Kidney glomerular epithelial cell (primary cell): ENCODE data around the gene GYG1.
A peak's percentile ranks its signal among the peaks of the same experiment; 100 is the strongest.

ENCODE experiments used
- DNase-seq: peaks from one replicate; lab custom pipeline; 2025; lab: John Stamatoyannopoulos, UW

GYG1 gene

DNA sequence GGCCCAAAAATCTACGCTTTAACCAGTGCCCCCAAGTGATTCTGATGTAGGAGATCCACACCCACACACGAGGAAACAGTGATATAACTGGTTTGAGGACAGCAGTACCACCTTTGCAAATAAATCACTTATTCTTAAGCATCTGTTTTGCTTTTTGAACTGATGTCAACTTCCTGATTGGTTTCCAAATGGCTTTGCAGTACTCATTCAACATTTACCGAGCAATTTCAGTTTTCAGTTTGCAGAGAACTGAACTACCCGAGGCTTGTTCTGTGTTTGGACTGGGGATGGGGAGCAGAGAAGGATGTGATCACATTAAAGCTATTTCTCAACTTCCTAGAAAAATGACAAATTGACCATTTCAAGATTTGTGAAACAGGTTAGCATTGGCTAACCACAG, 1.1 kb upstream of the GYG1 start:
- DNase-seq, result no peak

- DNase-seq, result no peak
Measured at GRCh38 chr3:148992027-148992634, 791 bp downstream of the GYG1 start.

DNA sequence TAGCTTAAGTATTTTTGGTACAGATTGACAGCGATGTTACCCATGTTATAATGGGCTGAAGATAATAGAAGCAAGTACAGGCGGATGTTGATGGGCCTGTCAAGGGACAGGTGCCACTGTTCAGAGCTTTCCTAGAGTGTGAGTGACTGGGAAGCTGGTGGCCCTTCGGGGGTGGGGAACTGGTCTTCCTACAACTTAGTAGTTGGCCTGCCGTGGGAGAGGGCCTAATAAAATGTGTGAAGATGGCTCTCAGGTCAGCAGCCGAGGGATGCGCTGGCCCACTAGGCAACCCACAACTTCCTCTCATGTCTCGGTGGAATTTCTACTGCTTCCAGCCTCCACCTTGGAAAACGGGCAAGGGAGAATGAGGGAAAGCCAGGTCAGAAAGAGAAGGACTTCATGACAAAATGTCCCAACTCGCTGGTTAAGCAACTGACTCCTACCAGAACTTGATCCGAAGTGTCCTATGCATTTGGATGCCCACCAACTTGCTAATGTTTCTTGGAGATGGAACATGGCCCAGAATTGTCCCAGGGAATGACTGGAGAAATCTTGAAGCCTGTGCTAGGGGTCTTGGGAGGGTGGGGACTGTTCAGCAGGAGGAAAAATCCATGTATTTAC, 1.4 kb downstream of the GYG1 start:
- no peak for DNase-seq

DNA sequence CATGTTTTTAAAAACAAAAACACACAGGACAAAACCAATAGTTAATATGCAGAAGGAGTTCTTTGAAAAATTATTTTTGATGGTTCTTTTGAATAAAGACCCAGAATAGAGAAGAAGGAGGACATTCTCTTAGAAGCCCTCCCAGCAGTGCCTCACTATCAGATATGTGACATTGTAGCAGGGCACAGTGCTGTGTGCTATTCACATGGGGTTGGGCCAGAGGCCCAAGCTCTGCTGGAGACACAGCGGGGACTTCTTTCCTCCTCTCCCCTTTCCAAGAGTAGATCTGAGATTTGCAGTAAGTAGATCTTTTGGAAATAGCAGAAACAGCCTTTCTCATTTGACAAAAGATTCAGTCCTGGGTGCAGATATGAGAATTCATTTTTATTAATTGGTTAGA, 6.3 kb downstream of the GYG1 start:
- no peak for DNase-seq

DNA sequence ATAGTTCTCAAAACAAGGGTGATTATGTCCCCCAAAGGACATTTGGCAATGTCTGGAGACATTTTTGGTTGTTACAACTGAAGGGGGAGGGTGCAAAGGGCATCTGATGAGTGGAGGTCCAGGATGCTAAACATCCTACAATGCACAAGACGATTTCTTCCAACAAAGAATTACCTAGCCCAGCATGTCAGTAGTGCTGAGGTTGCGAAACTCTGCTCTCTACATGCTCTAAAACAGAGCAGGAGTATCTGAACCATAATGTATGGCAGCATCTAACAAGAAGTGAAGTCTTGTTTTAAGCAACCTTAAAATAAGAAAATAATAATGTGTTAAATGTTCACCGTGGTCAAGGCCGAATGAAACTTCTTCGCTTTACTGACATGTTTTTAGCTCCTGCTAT, 7.0 kb downstream of the GYG1 start:
- no peak for DNase-seq

DNA sequence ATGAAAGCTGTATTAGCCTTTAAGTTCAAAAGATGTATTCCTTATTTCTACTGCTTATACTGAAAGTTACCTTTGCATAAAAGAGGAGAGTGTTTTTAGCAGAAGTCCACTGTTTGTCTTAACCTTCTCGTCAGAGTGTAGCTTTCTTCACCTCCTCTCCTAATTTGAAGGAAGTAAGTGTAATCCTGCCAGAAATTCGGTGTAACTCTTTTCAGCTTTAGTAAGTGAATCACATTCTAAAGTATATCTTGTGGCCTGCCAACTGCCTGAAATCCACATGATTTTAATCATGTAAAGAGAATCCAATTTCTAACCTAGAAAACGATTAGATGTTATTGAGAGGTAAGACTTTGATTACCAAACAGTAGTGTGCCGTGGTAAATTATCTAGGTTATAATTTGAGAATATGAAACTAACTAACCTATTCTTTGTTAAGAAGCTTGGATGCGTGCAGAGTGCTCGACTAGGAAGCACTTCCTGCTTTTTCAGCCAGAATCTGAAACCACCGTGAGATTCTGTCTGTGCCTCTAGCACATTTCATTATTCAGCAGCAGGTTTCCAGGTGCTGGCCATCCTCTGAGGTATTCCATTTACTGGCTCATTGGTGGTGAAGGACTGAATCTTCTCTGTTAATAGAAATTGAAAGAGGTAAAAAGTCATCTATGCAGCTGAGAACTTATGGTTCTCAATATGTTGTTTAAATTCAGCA, 7.5 kb downstream of the GYG1 start:
- DNase-seq, result no peak

- no peak for DNase-seq
Measured at GRCh38 chr3:148999806-149000205, 8.5 kb downstream of the GYG1 start.

DNA sequence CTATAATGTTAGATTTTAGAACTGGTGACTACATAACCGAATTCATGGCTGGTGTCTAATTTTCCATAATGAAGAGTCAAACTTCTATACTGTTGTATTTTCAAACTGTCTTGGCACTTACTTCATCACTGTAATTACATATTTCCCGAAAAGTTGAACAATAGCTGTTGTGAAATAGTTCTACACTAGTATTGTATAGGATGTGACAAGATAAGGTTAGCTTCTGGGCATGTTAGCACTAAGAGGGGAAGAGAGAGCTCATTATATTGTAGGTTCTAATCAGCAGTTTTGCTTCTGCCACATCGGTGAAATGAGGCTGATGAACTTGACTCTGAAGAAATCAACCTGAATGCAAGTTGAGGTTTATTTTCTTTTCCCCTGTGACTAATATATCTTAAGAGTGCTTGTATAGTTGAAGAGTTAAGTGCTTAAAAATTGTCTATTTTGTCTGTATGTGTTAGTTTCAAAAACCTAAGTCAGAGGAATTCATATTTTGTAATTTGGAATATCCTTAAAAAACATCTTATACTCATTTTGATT, 8.9 kb downstream of the GYG1 start:
- DNase-seq, result no peak

GRCh38 chr3:149001727-149002126, 10.4 kb downstream of the GYG1 start:
- no peak for DNase-seq

GRCh38 chr3:149003653-149004305, 12.4 kb downstream of the GYG1 start:
- no peak for DNase-seq

- peak; percentile 33 for DNase-seq
Measured at GRCh38 chr3:149004622-149005021, 13.3 kb downstream of the GYG1 start.

GRCh38 chr3:149005416-149005815, 14.1 kb downstream of the GYG1 start:
- DNase-seq, result no peak

DNA sequence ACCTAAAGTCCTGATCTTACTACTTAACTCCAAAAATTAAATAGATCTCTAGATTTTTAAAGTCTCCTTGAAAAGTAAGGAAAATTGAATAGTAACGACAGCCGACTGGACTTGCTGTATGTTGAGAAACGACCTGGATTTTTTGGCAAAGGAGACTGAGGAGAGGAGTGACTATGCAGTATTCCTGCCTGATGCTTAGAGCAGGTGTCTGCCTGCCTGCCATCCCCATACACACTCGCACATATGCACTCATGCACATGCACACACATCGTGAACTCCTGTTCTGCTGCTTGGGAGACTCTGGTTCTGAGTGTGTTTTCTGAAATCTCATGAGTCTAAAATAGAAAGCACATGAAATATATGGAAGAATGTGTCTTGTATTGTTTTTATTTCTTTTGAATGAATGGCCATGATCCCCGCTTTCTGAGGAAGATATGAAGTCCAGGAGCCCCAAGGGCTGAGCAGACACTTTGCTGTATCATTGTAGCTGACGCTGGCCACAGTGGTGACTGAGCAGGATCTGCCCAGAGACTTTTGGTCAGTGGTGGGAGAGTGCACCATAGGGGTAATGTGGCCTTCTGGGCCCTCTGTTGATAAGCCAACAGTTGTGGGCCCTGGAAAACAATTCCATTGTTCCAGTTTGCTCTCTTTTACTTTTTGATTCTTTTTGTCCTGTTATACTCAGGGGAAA, 16.4 kb downstream of the GYG1 start:
- DNase-seq, result no peak

GRCh38 chr3:149009732-149010131, 18.4 kb downstream of the GYG1 start:
- no peak for DNase-seq

DNA sequence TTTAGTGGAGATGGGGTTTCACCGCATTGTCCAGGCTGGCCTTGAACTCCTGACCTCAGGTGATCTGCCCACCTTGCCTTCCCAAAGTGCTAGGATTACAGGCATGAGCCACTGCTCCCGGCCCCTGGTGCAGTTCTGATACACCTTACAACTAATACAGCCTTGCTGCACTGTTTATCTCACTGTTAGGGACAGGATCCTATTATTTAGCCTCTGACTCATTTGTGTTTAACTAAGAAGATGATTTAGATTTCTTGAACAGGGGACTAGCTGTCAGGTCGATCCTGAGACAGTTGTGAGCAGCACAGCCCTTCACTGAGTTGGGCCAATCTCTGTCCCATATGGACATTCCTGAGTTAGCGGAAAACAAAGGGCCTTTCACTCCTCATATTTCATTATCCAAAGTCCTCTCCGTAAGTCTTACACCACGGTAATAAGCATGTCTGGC, 19.2 kb downstream of the GYG1 start:
- no peak for DNase-seq

DNA sequence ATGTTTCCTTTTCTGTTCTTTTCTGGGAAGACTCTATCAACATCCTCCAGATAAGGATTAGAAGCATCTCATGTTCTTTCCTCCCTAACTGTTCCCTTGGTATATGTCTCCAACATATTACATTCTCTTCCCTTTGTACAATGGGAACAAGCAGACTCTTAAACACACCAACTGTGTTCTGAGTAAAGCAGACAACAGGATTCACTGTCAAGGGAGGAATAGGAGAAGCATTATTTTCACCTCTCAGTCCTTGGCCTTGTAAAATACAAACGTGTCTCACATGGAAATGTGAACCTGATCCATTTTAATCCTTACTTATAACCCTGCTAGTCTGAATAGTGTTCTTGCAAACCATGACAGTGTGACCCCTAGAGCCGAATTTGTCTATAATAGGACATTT, 19.6 kb downstream of the GYG1 start:
- DNase-seq, result no peak

DNA sequence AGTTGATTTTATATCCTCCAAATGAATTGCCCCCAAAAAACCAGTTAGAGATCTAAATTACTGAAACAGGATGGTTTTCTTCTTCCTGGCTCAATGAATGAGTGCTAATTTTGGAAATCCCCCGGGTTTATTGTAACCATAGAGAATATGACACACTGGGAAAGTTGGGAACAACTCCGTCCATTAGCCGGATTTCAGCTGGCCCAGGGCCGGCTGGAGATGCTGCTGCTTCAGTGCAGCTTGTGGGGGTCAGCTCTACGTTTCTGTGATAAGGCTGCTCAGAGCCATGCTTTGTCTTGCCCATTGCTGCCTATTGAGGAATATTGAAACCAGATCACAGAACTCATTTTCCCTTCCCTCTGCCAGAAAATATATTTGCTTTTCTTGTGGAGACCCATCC, 20.3 kb downstream of the GYG1 start:
- DNase-seq, result no peak

DNA sequence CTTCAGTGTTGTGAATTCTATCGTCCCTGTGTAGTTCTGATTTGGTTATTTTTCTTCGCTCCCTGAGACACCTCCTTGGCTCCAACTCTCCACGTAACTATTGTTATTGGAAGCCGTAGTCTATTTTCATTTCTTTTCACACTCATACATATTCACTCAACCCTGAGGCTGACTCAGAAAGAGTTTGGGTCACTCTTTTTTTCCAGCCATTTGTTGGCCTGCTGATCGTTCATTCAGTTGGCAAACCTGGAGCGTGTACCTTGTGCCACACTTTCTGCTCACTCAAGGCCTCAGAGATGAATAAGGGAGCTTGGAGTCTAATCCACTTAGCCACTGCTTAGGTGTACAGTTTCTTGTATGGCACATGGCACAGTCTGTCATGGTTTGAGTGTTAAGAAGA, 22.4 kb downstream of the GYG1 start:
- DNase-seq, result peak; percentile 71

DNA sequence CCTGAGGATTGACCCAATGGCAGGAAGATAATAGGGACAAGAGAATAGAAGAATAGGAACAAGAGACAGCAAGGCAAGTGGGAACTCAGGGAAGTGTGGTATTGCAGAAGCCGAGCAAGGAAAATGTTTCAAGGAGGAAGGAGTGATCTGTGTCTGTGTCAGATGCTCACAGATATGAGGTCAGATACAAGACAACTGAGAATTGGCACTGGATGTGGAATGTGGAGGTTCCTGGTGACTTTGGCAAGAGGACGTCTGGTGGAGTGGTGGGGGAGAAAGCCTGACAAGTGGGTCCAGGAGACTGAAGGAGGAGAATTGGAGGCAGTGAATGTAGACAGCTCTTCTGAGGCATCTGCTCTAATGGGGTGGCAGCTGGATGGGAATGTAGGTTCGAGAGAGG, 24.1 kb downstream of the GYG1 start:
- no peak for DNase-seq

GRCh38 chr3:149016242-149016641, 24.9 kb downstream of the GYG1 start:
- DNase-seq, result no peak

GRCh38 chr3:149016669-149017541, 25.6 kb downstream of the GYG1 start:
- peak; percentile 77 for DNase-seq
